T-helper 22 cell (primary cell): ENCODE results near the gene ACSS1.

Experiments used
- DNase-seq: peaks from one replicate; pipeline ENCODE4 v3.0.0-alpha.2; 2020; ENCODE audit warnings: low read depth

Gene ACSS1

GRCh38 chr20:25058051-25058846 lies at the start of gene ACSS1:
ACSS1 (minus strand) TSS chr20:25058139; CDS start chr20:25058102, 37 bp downstream.
- peak; percentile 67 for DNase-seq

GRCh38 chr20:25103526-25103925 lies 45.6 kb upstream of the ACSS1 start:
- DNase-seq: no peak

DNA sequence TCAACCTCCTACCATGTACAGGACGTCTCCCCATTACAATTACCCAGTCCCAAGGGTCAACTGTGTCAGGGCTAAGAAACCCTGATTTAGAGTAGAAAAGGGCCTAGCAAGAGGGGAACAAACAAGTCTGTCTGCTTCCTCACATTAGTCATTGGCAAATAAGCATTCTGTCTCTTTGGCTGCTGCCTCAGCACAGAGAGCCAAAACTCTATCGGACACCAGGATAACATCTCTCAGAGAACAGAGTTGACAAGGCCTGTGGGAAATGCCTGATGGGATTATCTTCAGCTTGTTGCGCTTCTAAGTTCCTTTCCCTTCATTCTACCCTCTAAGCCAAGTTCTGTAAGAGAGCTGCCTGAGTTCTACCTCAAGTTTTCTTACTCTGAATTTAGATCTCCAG lies 43.0 kb upstream of the ACSS1 start:
- no peak for DNase-seq

DNA sequence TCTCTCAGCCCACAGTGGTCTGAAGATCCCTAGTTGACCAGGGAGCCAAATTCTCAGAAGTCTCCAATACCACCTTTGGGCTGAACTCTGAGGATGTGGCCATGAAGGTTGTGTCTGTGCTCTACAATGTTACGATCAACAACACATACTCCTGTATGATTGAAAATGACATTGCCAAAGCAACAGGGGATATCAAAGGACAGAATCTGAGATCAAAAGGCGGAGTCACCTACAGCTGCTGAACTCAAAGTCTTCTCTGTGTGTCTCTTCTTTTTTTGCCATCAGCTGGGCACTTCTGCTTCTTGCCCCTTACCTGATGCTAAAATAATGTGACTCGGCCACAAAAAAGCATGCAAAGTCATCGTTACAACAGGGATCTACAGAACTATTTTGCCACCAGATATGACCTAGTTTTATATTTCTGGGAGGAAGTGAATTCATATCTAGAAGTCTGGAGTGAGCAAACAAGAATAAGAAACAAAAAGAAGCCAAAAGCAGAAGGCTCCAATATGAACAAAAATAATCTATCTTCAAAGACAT lies 41.7 kb upstream of the ACSS1 start:
- no peak for DNase-seq

DNA sequence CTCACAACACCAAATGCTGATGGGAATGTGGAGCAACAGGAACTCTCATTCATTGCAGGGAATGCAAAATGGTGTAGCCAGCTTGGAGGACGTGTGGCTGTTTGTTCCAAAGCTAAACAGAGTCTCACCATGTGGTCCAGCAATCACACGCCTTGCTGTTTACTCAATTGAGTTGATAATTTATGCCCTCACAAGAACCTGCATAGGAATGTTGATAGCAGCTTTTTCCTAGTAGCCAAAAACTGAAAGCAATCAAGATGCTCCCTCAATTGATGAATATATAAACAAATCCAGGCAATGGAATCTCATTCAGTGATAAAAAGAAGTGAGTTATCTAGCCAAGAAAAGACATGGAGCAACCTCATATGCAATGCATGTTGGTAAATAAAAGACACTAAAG lies 39.6 kb upstream of the ACSS1 start:
- DNase-seq: no peak

DNA sequence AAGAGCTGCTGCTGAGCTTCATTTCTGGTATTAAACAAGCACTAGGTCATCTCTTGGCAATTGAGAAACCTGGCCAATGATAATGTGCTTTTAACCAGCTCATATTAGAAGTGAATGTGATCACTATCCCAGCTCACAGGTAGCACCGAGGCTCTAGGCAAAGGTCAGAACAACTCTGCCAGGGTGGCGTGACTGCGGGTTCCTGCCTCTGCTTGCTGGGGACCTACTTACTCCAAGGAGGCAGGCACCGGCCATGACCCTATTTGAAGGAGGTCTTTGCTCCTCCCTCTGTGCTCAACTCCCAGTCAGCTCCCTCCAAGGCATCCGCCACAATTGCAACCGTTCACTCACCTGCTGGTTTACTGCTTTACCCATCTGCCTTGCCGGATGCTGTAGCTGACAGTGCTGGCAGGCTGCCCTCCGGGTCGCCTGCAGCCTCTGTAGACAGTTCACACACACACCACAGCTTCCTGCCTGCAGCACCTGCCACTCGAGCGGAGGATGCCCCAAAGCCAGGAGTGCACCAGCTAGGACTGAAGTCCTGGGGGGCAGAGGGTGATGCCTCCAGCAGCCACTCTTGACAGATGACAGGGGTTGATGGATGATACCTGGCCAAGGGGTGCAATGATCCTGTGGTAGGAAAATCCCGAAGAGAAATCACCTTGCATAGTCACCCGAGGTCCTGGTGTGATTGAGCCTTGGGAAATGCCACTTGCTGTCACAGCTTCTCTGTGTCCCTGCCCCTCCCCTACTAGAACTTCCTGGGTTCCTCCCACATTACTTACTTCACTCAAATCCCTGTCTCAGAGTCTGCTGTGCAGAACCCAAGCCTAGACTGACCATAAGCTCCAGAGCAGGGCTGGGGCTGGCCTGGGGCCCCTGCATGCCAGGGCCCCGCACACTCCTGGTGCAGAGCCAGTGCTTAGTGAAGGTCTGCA lies 32.8 kb upstream of the ACSS1 start:
- DNase-seq: peak; percentile 60

DNA sequence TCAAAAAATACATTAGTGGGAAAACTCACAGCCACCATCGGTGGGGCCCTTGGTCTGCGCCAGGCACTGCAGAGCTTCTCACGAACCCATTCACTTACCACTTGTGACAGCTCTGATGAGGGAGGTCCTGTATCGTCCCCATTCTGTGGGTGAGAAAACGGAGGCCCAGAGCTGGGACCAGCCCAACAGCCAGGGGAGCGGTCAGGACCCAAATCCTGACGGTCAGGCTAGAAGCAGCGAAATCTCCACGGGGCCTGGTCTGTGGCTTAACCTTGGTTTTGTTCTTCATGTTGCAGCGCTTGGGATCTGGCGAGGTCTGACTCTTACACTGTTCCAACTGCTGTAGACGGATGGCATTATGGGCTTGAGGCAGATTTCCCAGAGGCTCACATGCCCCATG lies 31.7 kb upstream of the ACSS1 start:
- no peak for DNase-seq

DNA sequence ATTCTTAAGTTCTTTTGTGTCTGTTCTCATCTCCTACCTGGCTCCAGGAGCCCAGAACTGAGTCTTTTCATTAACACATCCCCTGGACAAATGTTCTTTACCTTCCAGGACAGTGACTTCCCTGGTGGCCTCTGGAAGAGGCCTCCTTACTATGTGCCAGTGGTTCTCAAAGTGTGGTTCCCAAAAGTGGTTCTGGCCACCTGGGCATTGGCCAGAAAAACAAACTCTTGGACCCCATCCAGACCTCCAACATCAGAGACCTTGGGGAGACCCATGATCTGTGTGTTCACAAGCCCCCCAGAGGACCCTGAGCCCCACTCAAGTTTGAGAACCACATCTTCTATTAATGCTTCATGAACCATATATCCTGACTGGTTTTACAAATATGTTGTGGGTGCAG lies 31.2 kb upstream of the ACSS1 start:
- DNase-seq: no peak

GRCh38 chr20:25088267-25088666 lies 30.3 kb upstream of the ACSS1 start:
- no peak for DNase-seq

GRCh38 chr20:25087186-25087929 lies 29.4 kb upstream of the ACSS1 start:
- no peak for DNase-seq

DNA sequence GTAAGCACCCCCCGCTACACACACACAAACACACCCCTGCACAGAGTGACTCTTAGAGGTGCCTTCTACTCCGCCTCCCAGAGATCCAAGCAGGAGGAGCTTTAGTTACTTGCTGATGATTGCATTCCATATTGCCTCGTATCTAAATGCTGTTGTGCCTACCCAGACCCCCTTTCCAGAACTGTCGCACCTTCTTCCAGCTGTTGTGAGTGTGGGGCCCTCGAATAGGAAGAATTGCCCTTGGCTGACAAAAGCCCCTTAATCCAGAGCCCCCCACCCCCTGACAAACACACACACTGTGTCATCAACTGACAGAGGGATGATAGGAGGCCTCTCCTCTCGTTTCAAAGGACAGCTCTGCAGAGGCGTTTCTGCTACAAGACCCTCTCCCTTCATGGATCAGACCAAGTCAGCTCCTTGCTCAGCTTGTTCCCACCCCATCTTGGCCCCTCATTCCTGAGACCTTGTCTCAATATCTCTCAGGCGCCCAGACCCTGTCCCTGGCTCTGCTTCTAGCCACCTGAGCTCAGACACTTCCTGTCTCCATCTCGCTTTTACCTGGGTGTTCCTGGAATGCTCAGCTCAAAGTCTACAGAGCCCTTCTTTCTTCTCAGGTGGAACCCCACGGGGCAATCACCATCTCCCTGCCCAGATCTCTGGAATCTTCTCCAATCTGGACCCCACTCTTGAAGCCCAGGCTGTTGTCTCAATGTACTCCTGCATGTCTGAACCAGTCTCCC lies 28.0 kb upstream of the ACSS1 start:
- no peak for DNase-seq

DNA sequence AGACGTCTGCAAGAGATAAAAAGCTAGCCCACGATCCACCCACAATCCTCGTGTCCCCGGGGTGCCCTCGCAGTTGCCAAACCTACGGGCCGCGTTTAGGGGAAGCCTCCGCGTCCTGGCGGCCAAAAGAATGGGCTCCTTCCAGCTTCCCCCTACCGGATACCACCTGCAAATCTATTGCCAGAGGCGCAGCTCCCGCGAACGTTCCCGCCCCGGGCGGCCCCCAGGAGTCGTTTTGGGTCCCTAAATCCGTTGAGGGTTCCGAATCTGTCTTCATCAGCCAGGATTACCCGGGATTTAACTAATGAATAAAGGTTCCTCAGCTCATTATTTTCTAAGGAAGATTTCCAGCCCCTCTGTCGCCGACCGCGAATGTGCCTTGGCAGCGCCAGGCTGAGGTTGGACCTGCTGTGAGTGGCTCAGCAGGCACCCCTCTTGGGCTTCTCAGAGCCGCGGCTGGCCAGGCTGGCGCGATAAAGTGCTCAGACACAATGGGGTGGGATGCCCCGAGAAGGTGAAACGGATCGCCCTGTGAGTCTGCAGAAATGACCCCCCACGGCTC lies 26.8 kb upstream of the ACSS1 start:
- DNase-seq: no peak

- DNase-seq: no peak
These were observed 26.1 kb upstream of the ACSS1 start for GRCh38 chr20:25083773-25084625.

DNA sequence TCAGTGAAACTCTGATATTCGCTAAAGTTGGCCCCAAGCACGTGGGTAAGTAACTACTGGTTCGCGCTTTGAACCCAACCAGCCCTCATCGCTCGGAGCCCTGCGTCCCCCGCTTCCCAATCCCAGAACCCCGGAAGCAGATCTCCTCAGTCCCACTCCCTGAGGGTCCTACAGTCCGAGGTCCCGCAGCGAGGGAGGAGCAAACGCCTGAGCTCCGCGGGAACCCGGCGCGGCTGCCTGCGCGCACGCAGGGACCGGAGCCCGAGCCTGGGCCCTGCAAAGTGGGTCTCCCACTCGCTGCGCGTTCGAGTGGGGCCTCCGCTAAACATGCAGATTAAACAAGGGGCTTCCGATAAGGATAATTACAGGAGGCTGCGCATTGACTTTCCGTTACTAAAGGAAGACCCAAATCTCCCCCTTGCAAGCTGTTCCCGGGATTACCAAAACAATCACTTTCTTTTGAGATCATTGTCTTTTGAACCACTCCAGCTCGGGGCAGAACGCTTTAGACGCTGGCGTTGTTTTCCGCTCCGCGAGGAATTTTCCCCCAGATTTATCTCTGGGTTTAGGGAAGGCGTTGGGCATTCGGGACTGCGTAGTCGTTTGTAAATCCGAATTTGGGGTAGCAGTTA lies 25.3 kb upstream of the ACSS1 start:
- no peak for DNase-seq

DNA sequence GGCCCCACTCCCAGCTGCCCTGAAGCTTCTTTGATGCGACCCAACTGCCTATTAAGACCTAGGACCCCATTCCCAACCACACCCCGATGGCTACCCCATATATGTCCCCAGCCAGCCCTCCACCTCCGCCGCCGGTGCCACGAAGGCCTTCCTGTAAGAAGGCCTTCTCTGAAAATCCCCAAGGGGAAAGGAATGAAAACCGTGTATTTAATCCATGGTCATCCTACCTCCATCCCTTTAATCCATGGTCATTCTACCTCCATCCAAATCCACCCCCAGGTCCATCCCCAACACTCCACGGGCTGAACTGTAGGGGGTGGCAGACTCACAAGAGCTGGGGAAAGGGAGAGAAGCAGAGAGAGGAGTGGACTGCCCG lies 24.5 kb upstream of the ACSS1 start:
- DNase-seq: no peak

- DNase-seq: no peak
These were observed 24.0 kb upstream of the ACSS1 start, which contains the start of gene VSX1 for GRCh38 chr20:25081730-25082497. VSX1 (minus strand) TSS chr20:25082141; CDS start chr20:25082096, 45 bp downstream.

- DNase-seq: no peak
These were observed 23.3 kb upstream of the ACSS1 start for GRCh38 chr20:25081065-25081729.

- DNase-seq: no peak
These were observed 21.2 kb upstream of the ACSS1 start for GRCh38 chr20:25079171-25079570.
